NB4 (cell line): ENCODE data around the gene FAM53A.
"Not testable (repeated sequence)": the region's sequence is repeated elsewhere in the genome, so short reads cannot be mapped to it uniquely, and the experiment has no call there.

Experiments
- DNase-seq: peaks from one replicate; pipeline ENCODE4 v3.0.0; 2010; ENCODE audit warnings: low read depth
- H3K4me3 ChIP-seq: one replicate; pipeline ENCODE4 v1.5.1; 2011; ENCODE audit warnings: mild to moderate bottlenecking, low read depth, low read length, moderate library complexity
- MYC ChIP-seq: IDR thresholded peaks from 2 replicates; pipeline ENCODE4 v1.6.1; 2011; ENCODE audit warnings: low read depth, low read length
- POLR2A ChIP-seq: IDR thresholded peaks from 2 replicates; pipeline ENCODE4 v1.6.1; 2011; ENCODE audit warnings: mild to moderate bottlenecking; ENCODE audit not compliant: insufficient read length; ENCODE audit errors: extremely low read depth
- TF ChIP-seq, protein P1 (sequence below): IDR thresholded peaks from one replicate; pipeline ENCODE4 v1.5.1; 2012; ENCODE audit warnings: low read depth, low read length
- TF ChIP-seq, protein P2 (sequence below): IDR thresholded peaks from 2 replicates; pipeline ENCODE4 v1.6.1; 2011; ENCODE audit warnings: low read depth, low read length

FAM53A gene

DNA sequence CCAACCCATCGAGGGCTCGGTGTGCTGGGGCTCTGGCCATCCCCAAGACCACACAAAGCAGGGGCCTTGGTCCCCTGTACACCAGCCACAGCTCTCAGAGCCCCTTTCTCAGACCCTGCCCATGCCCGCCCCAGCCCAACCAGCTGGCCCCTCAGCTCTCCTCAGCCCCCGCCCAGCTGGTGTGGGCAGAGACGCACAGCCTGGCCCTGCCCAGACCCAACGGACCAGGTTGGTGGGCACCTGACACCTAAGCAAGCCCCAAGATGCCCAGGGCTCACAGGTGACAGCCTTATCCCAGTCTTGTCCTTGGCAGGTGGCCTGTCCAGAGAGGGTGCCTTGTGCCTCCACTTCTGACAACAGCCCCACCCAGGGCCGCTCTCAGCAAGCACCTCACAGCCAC is 42.4 kb downstream of the FAM53A start:
- TF ChIP-seq, protein P1, sequence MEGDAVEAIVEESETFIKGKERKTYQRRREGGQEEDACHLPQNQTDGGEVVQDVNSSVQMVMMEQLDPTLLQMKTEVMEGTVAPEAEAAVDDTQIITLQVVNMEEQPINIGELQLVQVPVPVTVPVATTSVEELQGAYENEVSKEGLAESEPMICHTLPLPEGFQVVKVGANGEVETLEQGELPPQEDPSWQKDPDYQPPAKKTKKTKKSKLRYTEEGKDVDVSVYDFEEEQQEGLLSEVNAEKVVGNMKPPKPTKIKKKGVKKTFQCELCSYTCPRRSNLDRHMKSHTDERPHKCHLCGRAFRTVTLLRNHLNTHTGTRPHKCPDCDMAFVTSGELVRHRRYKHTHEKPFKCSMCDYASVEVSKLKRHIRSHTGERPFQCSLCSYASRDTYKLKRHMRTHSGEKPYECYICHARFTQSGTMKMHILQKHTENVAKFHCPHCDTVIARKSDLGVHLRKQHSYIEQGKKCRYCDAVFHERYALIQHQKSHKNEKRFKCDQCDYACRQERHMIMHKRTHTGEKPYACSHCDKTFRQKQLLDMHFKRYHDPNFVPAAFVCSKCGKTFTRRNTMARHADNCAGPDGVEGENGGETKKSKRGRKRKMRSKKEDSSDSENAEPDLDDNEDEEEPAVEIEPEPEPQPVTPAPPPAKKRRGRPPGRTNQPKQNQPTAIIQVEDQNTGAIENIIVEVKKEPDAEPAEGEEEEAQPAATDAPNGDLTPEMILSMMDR: no peak
- TF ChIP-seq POLR2A (no peak), MYC (no peak)
- TF ChIP-seq, protein P2, sequence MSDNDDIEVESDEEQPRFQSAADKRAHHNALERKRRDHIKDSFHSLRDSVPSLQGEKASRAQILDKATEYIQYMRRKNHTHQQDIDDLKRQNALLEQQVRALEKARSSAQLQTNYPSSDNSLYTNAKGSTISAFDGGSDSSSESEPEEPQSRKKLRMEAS: no peak
- H3K4me3 ChIP-seq: no peak overlapping the region
- no peak for DNase-seq

DNA sequence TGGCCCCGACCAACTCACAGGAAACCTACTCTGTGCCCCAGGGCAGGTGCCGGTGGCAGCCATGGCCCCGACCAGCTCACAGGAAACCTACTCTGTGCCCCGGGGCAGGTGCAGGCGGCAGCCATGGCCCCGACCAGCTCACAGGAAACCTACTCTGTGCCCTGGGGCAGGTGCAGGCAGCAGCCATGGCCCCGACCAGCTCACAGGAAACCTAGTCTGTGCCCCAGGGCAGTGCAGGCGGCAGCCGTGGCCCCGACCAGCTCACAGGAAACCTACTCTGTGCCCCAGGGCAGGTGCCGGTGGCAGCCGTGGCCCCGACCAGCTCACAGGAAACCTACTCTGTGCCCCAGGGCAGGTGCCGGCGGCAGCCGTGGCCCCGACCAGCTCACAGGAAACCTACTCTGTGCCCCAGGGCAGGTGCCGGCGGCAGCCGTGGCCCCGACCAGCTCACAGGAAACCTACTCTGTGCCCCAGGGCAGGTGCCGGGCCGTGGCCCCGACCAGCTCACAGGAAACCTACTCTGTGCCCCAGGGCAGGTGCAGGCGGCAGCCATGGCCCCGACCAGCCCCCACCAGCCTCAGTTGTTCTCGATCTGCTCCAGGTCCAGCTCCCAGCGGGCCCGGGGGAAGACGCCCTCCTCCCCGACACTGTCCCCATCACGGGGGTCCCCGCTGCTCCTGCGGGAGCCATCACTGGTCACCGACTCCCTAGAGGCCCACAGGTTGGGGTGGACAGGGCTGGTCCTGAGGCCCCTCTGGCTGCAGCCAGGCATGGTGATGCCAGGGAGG is 43.2 kb downstream of the FAM53A start:
- DNase-seq, H3K4me3 ChIP-seq: not testable (repeated sequence)

DNA sequence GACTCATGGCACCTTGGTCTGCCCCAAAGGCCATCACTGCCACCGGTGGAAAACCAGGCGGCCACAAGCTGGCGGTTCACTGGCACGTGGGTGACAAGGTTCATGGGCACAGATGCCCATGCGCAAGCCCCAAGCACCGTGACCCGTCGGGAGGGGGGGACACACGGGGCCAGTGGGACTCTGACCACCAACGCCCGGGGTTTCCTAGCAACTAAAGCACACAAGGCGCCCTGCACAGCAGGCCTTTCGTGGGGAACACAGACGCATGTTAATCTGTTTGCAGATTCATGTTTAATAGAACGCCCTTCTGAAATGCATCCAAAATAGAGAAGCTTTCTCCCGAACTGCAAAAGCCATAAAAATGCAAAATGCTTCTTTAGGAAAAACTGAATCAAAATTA is 43.9 kb downstream of the FAM53A start:
- TF ChIP-seq, protein P2: no peak
- TF ChIP-seq, protein P1: no peak
- TF ChIP-seq MYC (no peak), POLR2A (no peak)
- H3K4me3 ChIP-seq: no peak overlapping the region
- no peak for DNase-seq

DNA sequence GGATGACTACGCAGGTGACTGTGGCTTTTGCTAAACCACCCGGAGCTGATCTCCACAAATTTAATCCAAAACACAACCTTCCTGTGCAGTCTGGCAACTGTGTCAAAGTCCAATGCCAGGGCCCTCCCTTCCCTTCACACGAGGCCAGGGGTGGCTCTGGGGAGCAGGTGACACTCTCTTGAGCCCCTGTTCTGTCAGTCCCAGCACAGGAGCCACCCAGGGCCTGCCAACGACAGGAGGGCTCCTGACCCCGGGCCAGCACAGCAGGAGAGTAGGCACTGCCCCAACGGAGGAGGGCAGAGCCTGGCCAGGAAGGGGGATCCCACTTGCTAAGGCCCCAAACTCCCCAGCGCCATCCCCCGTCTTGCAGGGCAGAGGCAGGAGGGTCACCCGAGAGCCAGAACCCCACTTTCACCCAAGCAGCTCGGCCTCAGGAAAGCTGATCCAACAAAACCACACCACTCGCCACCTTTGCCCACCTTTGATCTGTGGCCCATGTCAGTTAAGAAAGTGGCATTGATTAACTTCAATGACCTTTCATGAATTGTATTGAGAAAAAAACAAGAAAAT is 44.7 kb downstream of the FAM53A start:
- TF ChIP-seq, protein P1: no peak
- no peak for TF ChIP-seq POLR2A
- TF ChIP-seq MYC: no peak
- TF ChIP-seq, protein P2: no peak
- no peak for DNase-seq
- H3K4me3 ChIP-seq: no peak overlapping the region

DNA sequence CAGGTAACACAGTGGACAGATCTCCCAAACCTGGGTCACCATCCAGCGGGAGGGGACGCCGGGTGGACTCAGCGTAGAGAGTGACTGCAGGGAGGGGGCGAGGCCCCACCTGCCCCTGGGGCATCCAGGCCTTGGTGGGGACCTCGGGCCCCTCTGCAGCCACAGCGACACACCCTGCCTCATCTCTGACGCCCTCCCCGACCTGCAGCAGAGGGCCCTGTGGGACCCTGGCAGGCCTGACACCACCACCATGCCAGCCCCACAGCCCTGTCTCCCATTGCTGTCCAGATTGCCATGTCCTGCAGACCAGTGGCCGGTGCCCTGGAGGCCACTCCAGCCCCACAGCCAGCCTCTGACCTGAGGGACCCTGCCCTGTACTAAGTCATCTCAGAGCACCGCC is 45.2 kb downstream of the FAM53A start:
- no peak overlapping the region for H3K4me3 ChIP-seq
- no peak for DNase-seq
- TF ChIP-seq POLR2A: no peak
- TF ChIP-seq, protein P1: no peak
- TF ChIP-seq, protein P2: no peak
- TF ChIP-seq MYC: no peak

DNA sequence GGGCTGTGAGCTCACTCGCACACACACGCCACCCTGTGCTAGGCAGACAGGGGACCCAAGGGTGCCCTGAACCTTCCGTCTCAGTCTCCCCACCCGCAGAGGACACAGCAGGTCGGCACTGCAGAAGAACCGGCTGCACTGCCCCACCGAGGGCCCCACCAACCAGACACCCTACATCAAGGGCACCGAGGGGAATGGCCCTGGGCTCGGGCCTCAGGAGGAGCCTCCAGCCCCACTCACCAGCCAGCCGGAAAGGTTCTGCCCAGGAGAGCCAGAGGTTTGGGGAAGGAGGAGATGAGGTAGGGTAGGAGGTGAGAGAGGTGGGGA is 45.9 kb downstream of the FAM53A start:
- no peak overlapping the region for H3K4me3 ChIP-seq
- TF ChIP-seq, protein P1: no peak
- no peak for TF ChIP-seq MYC
- TF ChIP-seq, protein P2: no peak
- no peak for DNase-seq
